BJ (cell line): ENCODE results near the gene LCN9. TPM values are rescaled to one million over a fixed set of nuclear protein-coding genes. Genes with fewer than 3 reads are reported as not detected.

ENCODE experiments used
- CTCF ChIA-PET: fragments of 350-600 bp; formaldehyde crosslinking; extraction: SDS; loops from one replicate; lab custom pipeline; 2021; ENCODE audit warnings: antibody characterized with exemption, inconsistent platforms; lab: Yijun Ruan, JAX
- POLR2A ChIA-PET: fragments of 300-600 bp; sonication (Branson Sonifier 250); formaldehyde crosslinking; extraction: SDS; loops from one replicate; lab custom pipeline; 2021; ENCODE audit warnings: antibody characterized with exemption; lab: Charles Lee
- DNase-seq: peaks from one replicate; pipeline ENCODE4 v3.0.0-alpha.2; 2011; ENCODE audit warnings: low read depth
- H3K27me3 ChIP-seq: 2 replicates; pipeline ENCODE4 v1.6.0; 2011; ENCODE audit warnings: low read length; ENCODE audit not compliant: control insufficient read depth, insufficient read depth
- H3K36me3 ChIP-seq: 2 replicates; pipeline ENCODE4 v1.5.1; 2011; ENCODE audit warnings: low read length; ENCODE audit not compliant: control insufficient read depth, insufficient read depth
- H3K4me3 ChIP-seq: 2 replicates; pipeline ENCODE4 v1.5.1; 2011; ENCODE audit warnings: low read depth, mild to moderate bottlenecking, control low read depth, low read length
- polyA plus RNA-seq: library from polyadenylated mRNA; depleted of rRNA; stranded (reverse); fragments of >200 nt; gene quantifications from 2 replicates; pipeline ENCODE4 v1.2.3, GENCODE V29; 2011
- TF ChIP-seq, protein P1 (sequence below): IDR thresholded peaks from 2 replicates; pipeline ENCODE4 v1.5.1; 2011; ENCODE audit warnings: low read depth, mild to moderate bottlenecking, control low read depth, inconsistent platforms, low read length, moderate library complexity; ENCODE audit not compliant: insufficient read depth

LCN9 gene
- polyA plus RNA-seq, 1 experiment, result not detected

DNA sequence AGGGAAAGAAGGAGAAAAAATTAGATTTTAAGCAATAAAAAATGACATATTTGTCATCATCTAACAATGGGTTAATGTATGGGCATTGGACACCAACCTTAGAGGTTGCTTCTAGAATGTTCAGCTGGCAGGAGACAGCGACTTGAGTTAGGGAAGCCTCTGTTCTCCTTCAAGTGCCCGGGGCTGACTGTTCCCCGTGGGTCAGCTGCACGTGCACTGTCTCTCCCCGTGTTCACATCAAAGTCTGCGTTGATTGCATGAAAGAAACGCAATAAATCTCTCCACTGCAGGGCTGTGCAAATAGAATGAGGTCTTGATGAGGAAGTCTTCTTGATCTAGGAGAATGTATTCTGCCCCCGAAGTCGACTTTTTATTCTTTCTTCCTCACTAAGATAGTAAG is 23.9 kb upstream of the LCN9 start, which contains the start of gene GLT6D1:
TSS of gene GLT6D1 (minus strand) at position 345 of the 400 bp plus-strand sequence. CDS start 353 bp downstream, outside the sequence.
- Histone ChIP-seq H3K36me3 (no peaks in the 10 kb centered on the region), H3K4me3 (no peak within 1 kb of the TSS), H3K27me3 (no peaks in the 10 kb centered on the region)
- TF ChIP-seq, protein P1, sequence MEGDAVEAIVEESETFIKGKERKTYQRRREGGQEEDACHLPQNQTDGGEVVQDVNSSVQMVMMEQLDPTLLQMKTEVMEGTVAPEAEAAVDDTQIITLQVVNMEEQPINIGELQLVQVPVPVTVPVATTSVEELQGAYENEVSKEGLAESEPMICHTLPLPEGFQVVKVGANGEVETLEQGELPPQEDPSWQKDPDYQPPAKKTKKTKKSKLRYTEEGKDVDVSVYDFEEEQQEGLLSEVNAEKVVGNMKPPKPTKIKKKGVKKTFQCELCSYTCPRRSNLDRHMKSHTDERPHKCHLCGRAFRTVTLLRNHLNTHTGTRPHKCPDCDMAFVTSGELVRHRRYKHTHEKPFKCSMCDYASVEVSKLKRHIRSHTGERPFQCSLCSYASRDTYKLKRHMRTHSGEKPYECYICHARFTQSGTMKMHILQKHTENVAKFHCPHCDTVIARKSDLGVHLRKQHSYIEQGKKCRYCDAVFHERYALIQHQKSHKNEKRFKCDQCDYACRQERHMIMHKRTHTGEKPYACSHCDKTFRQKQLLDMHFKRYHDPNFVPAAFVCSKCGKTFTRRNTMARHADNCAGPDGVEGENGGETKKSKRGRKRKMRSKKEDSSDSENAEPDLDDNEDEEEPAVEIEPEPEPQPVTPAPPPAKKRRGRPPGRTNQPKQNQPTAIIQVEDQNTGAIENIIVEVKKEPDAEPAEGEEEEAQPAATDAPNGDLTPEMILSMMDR, result no peak
- CTCF ChIA-PET, result no interaction called here
- DNase-seq, result no peak
- POLR2A ChIA-PET, result no interaction called here

DNA sequence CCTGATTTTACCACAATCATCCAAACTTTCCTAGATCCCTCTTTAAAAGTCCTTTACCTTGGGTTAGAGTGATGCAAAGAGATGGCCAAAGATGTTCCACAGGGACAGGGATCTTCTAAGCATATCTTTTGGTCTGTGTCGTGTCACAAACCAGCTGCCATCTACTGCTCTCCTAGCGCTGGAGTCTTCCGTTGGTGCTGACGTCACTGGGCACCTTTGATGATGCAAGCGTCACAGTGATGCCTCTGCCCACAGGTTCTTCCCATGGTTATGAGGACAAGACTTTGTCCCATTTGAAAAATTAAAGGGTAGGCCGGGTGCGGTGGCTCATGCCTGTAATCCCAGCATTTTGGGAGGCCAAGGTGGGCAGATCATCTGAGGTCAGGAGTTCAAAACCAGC is 22.1 kb upstream of the LCN9 start:
- no peaks in the 10 kb centered on the region for H3K36me3 ChIP-seq
- no peak for DNase-seq
- no peaks in the 10 kb centered on the region for H3K27me3 ChIP-seq
- CTCF ChIA-PET, result no interaction called here
- H3K4me3 ChIP-seq, result no peak overlapping the region
- POLR2A ChIA-PET, result no interaction called here
- TF ChIP-seq, protein P1, result no peak

DNA sequence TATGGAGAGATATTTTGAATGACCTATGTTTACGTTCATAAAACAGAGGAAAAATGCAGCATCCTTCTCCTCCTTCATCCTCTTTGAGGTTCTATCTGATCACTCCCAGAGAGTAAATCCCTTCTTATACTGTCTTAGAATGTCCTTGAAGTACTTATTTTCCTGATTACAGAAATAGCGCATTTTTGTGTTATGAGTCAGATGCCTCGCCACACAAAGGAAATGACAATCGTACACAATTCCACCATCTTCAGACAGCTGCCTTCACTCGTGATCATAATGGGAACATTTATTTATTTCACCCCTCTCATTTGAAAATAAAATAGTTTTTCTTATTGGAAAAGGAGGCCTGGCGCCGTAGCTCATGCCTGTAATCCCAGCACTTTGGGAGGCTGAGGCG is 21.4 kb upstream of the LCN9 start:
- Histone ChIP-seq H3K27me3 (no peaks in the 10 kb centered on the region), H3K36me3 (no peaks in the 10 kb centered on the region), H3K4me3 (no peak overlapping the region)
- ChIA-PET CTCF (no interaction called here), POLR2A (no interaction called here)
- DNase-seq, result no peak
- TF ChIP-seq, protein P1, result no peak

DNA sequence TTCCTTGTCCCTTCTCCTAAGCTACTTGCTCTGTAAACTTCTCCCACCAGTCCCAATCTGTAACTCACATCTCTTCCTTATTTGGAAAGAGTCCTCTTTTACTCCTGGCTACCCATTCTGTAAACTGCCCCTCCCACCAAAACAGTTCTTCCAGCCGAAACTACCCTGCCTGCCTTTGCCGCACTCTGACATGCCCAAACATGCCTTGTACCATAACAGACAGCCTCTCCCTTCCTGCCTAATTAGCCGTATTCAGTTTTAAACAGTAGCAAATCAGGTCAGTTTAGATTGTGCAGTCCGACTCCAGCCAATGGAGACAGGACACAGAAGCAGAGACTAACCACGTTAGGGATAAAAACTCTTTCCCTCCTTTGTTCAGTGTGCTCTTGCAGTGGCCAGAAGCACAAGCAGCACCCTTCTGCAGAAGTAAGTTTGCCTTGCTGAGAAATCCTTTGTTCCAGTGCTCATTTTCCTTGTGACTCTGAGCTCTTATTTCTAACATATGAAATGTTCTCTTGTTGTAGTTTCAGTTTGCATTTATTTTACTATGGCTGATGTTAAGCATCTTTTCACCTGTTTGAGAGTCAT is 18.4 kb upstream of the LCN9 start:
- Histone ChIP-seq H3K4me3 (no peak overlapping the region), H3K36me3 (no peaks in the 10 kb centered on the region), H3K27me3 (no peaks in the 10 kb centered on the region)
- ChIA-PET CTCF (no interaction called here), POLR2A (no interaction called here)
- TF ChIP-seq, protein P1, result no peak
- DNase-seq, result no peak

DNA sequence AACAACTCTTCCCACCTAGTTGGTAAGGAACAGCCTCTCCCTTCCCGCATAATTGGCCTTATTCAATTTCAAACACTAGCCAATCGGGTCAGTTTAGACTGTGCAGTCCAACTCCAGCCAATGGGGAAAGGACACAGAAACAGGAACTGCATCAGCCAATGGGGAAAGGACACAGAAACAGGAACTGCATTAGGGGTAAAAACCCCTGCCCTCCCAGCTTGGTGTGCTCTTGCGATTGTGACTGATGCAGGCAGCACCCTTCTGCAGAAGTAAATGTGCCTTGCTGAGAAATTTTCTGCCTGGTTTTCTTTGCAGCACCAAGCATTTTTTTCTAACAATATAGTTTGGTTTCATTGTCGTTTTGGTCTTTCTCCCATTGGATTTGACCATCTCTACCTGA is 15.2 kb upstream of the LCN9 start:
- Histone ChIP-seq H3K27me3 (no peaks in the 10 kb centered on the region; the same call in 1 of the 2 replicates), H3K4me3 (no peak overlapping the region), H3K36me3 (no peaks in the 10 kb centered on the region)
- ChIA-PET CTCF (no interaction called here), POLR2A (no interaction called here)
- TF ChIP-seq, protein P1, result no peak
- no peak for DNase-seq
